Lower lobe of right lung (tissue), 2 donors: ENCODE results near the gene ANKS1B. TPM values are rescaled to one million over a fixed set of nuclear protein-coding genes. Genes with fewer than 3 reads are reported as not detected.
A peak's percentile ranks its signal among the peaks of the same experiment; 100 is the strongest.
"Not testable (repeated sequence)": the region's sequence is repeated elsewhere in the genome, so short reads cannot be mapped to it uniquely, and the experiment has no call there.

ENCODE experiments used
- ATAC-seq, 2 donors: fragments of 200-7000 bp; cut with Tn5 transposase; one replicate each; pipeline ENCODE4 v1.9.1; 2020 to 2022; ENCODE audit warnings: mild to moderate bottlenecking in 2 of 2, moderate library complexity in 2 of 2
- DNase-seq: peaks from one replicate; pipeline ENCODE4 v3.0.0-alpha.2; 2020
- H3K27ac ChIP-seq: fragments of 200-600 bp; one replicate; pipeline ENCODE4 v1.8.0; 2022
- H3K27me3 ChIP-seq: fragments of 200-600 bp; one replicate; pipeline ENCODE4 v1.8.0; 2022; ENCODE audit warnings: low read depth
- H3K36me3 ChIP-seq: fragments of 200-600 bp; one replicate; pipeline ENCODE4 v1.8.0; 2022; ENCODE audit warnings: mild to moderate bottlenecking
- H3K4me1 ChIP-seq: fragments of 200-600 bp; one replicate; pipeline ENCODE4 v1.8.0; 2022
- H3K4me3 ChIP-seq: fragments of 200-600 bp; one replicate; pipeline ENCODE4 v1.8.0; 2022; ENCODE audit warnings: mild to moderate bottlenecking
- H3K9me3 ChIP-seq: fragments of 200-600 bp; one replicate; pipeline ENCODE4 v1.8.0; 2022
- intact Hi-C: fragments of 100-400 bp; cut with DNase I; formaldehyde crosslinking; loops from one replicate; pipeline ENCODE4 v1.11.0; 2022
- total RNA-seq: library from RNA; stranded (reverse); fragmentation: NEBNext Ultra II Directional; extraction: Animal tissue kit (Norgen Biotek cat#: 25700); gene quantifications from one replicate; pipeline ENCODE4 v1.2.1, GENCODE V29; 2021
- TF ChIP-seq, protein P1 (sequence below): fragments of 200-600 bp; IDR thresholded peaks from one replicate; pipeline ENCODE4 v1.8.0; 2022; ENCODE audit warnings: antibody characterized with exemption, mild to moderate bottlenecking
- donor health status: DM: no; HTN: yes; CAD: no; lungs with severe emphysema.

Gene ANKS1B
- total RNA-seq, 1 donor from 2014 or later = 4.0 TPM

DNA sequence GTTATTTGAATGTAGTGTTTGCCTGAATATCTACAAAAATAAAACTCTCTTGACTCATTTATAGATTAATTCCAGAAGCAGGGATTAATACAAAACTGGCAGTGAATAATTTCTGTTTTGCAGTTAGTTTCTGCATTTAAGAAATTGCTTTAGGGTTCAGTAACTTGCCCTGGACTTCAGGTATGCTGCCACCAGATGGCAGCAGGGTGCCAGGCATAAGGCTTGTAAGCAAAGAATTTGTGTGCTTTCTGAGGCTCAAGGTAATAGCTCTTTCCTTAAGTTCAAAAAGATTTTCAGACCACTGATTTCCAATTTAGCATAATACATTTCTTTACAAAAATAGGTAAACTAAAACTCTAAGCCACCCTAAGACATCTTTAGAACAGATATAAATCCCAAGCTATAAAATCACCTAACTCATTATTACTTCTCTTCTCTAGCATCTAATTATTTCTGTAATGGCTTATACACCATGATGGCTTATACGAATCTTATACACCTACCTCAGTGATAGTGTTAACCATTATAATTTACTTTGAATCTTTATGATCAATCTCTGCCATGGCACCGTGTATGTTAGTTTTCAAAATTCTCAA is 941.3 kb downstream of the ANKS1B start:
- ATAC-seq (peak in 1 of 2 donors; percentile 61), DNase-seq (peak; percentile 66)
- H3K4me1 ChIP-seq = no peaks in the 10 kb centered on the region
- H3K27me3 ChIP-seq = no peaks in the 10 kb centered on the region
- no peaks in the 10 kb centered on the region for H3K36me3 ChIP-seq
- intact Hi-C loops = no loop called here
- H3K27ac ChIP-seq = no peak overlapping the region
- H3K9me3 ChIP-seq = peaks cover 13% of the 10 kb centered on the region
- H3K4me3 ChIP-seq = no peak overlapping the region
- TF ChIP-seq, protein P1, sequence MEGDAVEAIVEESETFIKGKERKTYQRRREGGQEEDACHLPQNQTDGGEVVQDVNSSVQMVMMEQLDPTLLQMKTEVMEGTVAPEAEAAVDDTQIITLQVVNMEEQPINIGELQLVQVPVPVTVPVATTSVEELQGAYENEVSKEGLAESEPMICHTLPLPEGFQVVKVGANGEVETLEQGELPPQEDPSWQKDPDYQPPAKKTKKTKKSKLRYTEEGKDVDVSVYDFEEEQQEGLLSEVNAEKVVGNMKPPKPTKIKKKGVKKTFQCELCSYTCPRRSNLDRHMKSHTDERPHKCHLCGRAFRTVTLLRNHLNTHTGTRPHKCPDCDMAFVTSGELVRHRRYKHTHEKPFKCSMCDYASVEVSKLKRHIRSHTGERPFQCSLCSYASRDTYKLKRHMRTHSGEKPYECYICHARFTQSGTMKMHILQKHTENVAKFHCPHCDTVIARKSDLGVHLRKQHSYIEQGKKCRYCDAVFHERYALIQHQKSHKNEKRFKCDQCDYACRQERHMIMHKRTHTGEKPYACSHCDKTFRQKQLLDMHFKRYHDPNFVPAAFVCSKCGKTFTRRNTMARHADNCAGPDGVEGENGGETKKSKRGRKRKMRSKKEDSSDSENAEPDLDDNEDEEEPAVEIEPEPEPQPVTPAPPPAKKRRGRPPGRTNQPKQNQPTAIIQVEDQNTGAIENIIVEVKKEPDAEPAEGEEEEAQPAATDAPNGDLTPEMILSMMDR = peak; percentile 83

DNA sequence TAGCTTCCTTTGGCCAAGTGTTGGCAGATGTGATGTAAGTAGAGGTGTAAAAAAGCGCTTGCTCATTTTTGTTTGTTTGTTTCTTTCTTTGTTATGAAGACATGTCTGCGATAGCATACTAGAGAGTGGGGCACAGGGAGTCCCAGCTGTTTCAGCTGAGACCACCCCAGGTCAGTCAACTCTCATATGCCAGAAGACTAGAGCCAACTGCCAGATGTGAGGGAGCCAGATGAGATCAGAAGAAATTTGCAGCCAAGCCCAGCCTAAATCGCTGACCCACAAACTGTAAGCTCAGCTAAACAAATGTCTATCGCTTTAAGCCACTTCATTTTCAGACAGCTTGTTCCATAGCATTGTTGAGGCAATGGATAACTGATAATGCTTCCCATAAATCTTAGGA is 942.5 kb downstream of the ANKS1B start:
- no peaks in the 10 kb centered on the region for H3K36me3 ChIP-seq
- intact Hi-C loops = no loop called here
- no peak for ATAC-seq
- H3K4me3 ChIP-seq = no peak overlapping the region
- DNase-seq = no peak
- TF ChIP-seq, protein P1 = no peak
- H3K4me1 ChIP-seq = no peaks in the 10 kb centered on the region
- no peaks in the 10 kb centered on the region for H3K27me3 ChIP-seq
- peaks cover 3% of the 10 kb centered on the region for H3K9me3 ChIP-seq
- H3K27ac ChIP-seq = no peak overlapping the region

DNA sequence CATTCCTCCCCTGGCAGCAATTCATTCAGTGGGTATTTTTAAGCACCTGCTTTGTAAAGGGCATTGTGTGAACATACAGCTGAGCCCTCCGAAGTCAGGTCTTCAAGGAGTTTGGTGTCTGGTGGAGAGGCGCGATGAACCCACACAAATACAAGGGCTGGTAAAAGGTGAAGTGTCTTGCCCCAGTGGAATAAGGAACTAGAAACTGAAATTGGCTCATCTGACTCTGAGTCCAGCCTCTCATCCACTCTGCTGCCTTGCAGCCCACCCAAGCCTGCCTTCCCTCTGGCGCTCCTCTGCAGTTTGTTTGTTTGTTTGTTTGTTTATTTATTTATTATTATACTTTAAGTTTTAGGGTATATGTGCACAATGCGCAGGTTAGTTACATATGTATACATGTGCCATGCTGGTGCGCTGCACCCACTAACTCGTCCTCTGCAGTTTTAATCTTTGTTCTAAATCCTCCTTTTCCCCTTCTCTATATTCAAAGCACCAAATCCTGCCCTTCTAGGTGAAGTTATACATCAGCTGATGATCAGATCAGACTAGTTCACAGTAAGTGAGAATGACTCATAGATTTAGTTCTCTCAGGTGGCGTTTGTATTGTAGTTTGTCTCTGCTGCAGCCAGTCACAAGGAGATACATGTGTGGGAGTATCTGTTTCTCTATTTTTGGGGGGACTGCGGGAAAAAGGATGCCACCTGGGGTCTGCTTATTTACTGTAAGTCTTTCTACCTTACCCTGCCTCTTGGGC is 945.2 kb downstream of the ANKS1B start:
- DNase-seq = no peak
- H3K27ac ChIP-seq = no peak overlapping the region
- no peak for ATAC-seq
- H3K27me3 ChIP-seq = no peaks in the 10 kb centered on the region
- H3K4me3 ChIP-seq = no peak overlapping the region
- intact Hi-C loops = no loop called here
- TF ChIP-seq, protein P1 = no peak
- no peaks in the 10 kb centered on the region for H3K36me3 ChIP-seq
- no peaks in the 10 kb centered on the region for H3K9me3 ChIP-seq
- H3K4me1 ChIP-seq = no peaks in the 10 kb centered on the region

DNA sequence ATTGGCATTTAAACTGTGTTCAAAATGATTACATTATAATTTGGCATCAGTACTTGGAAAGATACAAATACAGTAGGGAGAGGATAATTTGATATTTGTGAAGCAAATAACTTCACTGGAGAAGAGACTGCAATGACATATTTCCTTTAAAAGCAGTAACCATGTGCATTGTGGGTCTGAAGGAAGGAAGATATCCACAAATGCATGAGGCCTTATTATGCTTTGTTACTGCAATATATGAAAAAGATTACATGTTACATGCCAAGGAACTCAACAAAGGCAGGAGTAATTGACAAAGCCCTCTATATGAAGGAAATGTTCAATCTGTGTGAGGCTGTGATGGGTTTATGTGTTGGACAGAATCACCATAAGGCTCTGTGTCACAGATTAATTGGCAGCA is 948.2 kb downstream of the ANKS1B start:
- no peaks in the 10 kb centered on the region for H3K4me1 ChIP-seq
- no peak overlapping the region for H3K4me3 ChIP-seq
- H3K27ac ChIP-seq = no peak overlapping the region
- intact Hi-C loops = no loop called here
- no peaks in the 10 kb centered on the region for H3K36me3 ChIP-seq
- TF ChIP-seq, protein P1 = no peak
- H3K9me3 ChIP-seq = no peaks in the 10 kb centered on the region
- ATAC-seq (no peak), DNase-seq (no peak)
- H3K27me3 ChIP-seq = no peaks in the 10 kb centered on the region

DNA sequence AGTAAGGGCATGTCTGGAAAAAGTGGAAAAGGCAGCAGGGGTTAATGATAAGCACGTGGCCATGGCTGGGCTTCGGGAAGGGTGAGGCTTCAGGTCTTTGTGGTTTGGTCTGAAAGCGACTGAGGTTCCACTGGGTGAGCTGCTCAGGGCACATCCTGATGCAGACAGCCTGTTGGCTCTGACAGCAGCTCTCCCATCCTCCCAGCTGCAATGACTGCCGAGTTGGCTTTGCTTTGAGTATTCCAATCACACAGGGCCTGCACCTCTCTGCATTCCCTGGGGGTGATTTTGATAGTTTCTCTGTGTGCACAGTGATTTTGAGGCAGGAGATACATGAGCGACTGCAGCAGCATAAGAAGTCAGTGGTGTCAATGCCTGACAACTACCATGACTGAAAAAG is 948.9 kb downstream of the ANKS1B start:
- TF ChIP-seq, protein P1 = no peak
- no peak overlapping the region for H3K4me3 ChIP-seq
- no peak overlapping the region for H3K27ac ChIP-seq
- ATAC-seq (no peak), DNase-seq (no peak)
- H3K36me3 ChIP-seq = no peaks in the 10 kb centered on the region
- intact Hi-C loops = no loop called here
- no peaks in the 10 kb centered on the region for H3K4me1 ChIP-seq
- H3K9me3 ChIP-seq = no peaks in the 10 kb centered on the region
- no peaks in the 10 kb centered on the region for H3K27me3 ChIP-seq

DNA sequence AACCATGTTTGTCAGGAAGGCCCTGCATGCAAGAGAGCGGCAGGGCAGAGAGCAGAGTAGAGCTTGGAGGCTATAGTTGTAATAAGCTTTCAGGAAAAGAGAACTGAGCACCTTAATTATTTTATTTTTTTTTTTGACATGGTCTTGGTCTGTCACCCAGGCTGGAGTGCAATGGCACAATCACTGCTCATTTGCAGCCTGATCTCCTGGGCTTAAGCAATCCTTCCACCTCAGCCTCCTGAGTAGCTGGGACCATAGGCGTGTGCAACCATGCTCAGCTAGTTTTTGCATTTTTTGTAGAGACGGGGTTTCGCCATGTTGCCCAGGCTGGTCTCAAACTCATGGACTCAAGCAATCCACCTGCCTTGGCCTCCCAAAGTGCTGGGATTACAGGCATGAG is 950.5 kb downstream of the ANKS1B start:
- H3K36me3 ChIP-seq, intact Hi-C loops: not testable (repeated sequence)

More for the DNA sequence above, 950.5 kb downstream of the ANKS1B start:
- ATAC-seq, H3K27me3 ChIP-seq, H3K4me3 ChIP-seq, H3K4me1 ChIP-seq, H3K27ac ChIP-seq, DNase-seq, H3K9me3 ChIP-seq: not testable (repeated sequence)
